ENCODE data around the gene SNAP47.

The SNAP47 gene

DNA sequence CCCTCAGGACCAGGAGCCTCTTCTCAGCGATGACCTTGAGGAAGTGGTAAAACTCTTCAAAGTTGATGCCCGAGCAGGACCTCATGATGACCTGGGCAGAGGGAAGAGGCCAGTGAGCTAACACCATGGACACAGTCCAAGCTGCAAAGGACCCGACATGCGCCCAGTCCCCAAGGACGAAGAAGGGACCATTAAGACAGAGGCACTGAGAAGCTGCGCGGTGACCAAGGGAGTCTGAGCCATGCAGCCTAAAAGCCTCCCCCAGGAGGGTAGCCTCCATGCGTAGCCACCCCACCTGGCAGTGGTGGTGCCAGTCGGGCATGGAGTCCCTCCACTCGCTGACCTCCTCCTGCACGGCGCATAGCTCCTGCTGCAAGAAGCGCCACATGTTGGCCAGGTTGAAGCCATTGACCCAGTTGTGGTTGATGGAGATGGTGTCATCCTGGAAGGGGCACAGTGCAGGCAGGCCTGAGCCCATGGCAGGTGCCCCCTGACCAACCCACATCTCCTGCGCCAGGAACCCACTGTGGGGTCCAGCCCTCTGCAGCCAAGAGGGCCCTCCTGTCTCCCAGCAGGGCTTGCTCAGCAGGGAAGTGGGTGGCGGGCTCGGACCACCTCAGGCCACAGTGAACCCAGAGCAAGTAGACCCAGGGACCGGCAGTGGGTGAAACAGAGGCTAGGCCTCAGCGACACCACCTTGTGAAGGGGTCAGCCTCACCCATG, 2.5 kb upstream of the SNAP47 start:
- DNase-seq: no peak

DNA sequence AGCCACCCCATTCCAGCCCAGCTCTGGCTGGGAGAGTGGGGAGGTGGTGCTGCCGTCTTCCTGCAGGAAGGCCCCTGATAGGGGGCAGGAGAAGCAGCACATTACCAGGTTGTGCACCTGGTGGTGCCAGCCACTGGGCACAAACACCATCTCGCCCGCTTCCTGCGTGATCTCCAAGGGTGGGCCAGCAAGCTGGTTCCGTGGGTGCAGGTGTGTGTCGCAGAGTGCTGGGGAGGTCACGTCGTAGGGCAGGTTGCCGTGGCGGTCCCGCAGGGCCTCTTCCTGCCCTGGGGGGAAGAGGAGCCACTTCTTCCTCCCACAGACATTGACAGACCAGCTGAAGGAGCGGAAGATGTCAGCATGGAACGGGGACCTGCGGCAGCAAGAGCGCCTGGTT, 1.9 kb upstream of the SNAP47 start:
- DNase-seq: no peak

DNA sequence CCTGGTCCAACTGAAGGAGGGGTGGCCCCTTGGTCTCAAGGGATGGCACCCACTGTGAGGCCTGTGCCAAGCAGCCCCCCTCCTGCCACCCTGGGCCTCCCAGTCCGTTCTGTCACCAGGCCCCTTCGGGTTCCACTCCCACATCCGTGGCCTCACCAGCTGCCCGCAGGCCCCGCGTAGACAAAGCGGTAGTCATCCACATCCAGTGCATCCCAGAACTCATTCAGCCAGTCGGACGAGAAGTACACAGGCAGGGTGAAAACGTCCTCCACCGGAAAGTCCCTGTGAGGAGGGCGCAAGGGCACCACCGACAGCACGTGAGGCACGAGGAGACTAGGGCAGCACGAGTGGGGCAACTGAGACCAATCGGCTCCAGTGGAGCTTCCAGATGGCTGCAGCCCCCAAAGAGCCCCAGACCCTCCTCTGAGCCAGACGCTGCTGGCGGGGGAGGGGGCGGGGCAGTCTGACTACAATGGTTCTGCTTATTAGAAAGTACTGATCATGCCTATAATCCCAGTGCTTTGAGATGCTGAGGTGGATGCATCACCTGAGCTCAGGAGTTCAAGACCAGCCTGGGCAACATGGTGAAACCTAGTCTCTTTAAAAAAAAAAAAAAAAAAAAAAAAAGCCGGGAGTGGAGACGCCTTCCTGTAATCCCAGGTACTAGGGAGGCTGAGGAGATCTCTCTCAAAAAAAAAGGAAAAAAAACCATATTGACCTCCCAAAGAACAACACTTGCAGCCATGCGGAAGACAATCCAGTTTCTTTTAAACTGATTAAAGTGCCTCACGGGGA, 1.3 kb upstream of the SNAP47 start:
- no peak for DNase-seq

DNA sequence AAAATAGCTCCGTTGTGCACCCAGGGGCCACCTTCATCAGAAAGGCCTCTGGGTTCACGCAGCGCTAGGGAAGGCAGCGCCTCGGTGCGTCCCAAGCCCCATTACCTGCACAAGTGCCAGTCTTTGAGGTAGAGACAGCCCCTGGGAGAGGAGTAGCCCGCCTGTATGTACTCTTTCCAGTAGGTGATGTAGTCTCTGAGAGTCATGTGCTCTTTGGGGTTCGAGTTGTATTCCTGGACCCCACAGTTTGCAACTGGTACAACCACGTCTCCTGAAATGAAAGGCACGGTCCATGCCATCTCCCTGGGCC, 734 bp upstream of the SNAP47 start:
- DNase-seq: peak; percentile 47

- DNase-seq: peak; percentile 27
Observed at GRCh38 chr1:227735539-227736285, 477 bp downstream of the SNAP47 start.

GRCh38 chr1:227736814-227737432, 1.7 kb downstream of the SNAP47 start:
- no peak for DNase-seq

- DNase-seq: no peak
Observed at GRCh38 chr1:227738820-227739219, 3.6 kb downstream of the SNAP47 start.

- DNase-seq: no peak
Observed at GRCh38 chr1:227739636-227740035, 4.4 kb downstream of the SNAP47 start.

- DNase-seq: no peak
Observed at GRCh38 chr1:227740401-227740960, 5.2 kb downstream of the SNAP47 start.

DNA sequence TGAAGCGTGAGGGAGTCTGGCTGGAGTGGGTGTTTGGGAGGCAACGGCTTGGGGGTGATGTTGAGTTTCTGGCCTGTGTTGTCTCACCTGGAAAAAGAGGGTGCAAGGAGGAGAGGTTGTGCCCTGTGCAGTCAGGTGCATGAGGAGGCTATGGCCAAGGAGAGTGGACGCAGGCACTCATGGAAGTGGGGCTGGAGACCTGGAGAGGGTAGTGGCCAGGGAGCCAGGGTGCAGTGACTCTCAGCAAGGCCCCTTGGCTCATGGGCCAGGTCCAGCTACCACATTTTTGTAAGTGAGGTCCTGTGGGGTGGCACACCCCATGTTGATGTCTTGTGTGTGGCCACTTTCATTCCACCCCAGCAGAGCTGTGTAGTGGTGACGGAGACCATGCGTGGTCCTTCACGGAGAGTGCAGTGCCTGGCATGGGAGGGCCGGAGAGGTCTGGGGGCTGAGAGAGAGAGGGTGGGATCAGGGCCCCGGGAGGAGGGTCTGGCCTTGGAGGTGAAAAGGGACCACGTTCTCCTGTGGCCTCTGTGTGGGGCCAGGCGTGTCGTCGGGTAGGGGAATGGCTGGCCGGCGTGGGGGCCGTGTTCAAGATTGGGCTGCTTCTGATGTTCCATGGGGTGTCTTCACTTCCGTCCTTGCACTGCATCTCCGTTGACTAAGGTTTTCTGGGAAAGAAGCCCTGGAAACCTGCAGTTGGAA, 6.1 kb downstream of the SNAP47 start:
- DNase-seq: no peak

DNA sequence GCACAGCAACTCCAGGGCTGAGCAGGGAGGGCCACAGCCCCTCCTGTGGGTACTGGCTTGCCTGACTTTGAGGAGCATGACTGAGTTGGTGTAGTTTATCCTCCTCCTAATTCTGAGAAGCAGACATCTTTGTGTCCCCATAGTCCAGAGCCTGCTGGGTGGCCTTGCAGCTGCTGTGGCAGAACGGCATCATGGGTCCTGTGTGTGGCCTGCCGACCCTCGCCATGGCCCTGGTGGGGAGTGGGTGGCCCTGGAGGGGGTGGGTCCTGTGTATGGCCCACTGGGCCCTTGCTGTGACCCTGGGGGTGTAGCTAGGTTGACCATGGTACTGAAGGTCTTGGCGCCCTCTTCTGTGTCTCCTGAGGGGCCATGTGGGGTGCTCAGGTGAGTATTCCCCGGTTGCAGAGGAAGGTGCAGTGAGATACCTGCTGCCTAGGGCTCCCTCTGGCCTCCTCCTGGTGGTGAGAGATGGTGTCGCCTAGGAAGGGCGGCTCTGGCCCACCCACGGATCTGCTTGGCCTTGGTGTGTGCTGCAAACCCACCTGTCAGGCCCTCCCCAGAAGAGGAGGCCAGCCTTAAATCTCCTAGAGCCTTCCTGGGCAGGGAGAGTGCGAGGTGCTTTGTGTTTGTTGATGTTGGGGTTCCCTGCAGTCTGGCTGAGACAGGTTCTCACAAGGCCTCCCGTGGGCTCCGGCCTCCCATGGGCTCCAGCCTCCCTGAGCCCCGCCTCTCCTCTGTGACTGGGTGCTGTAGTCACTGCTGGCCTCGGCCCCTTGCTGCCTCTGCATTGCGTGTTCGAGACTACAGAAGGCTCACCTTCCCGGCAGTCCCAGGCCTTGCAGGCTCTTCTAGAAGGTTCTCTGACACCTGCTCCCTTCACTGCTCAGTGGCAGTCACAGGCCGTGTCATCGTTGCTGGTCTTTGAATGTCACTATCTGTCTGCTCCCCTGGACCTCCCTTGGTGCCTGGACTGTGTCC, 7.8 kb downstream of the SNAP47 start:
- no peak for DNase-seq

GRCh38 chr1:227744668-227745067, 9.4 kb downstream of the SNAP47 start:
- peak; percentile 70 for DNase-seq

- DNase-seq: peak; percentile 30
Observed at GRCh38 chr1:227745568-227746265, 10.5 kb downstream of the SNAP47 start.

GRCh38 chr1:227746676-227747075, 11.4 kb downstream of the SNAP47 start:
- no peak for DNase-seq

GRCh38 chr1:227747382-227747781, 12.1 kb downstream of the SNAP47 start:
- DNase-seq: no peak

- no peak for DNase-seq
Observed at GRCh38 chr1:227747948-227748495, 12.8 kb downstream of the SNAP47 start.

GRCh38 chr1:227748496-227749182, 13.4 kb downstream of the SNAP47 start:
- no peak for DNase-seq

- DNase-seq: no peak
Observed at GRCh38 chr1:227749225-227749624, 14.0 kb downstream of the SNAP47 start.

DNA sequence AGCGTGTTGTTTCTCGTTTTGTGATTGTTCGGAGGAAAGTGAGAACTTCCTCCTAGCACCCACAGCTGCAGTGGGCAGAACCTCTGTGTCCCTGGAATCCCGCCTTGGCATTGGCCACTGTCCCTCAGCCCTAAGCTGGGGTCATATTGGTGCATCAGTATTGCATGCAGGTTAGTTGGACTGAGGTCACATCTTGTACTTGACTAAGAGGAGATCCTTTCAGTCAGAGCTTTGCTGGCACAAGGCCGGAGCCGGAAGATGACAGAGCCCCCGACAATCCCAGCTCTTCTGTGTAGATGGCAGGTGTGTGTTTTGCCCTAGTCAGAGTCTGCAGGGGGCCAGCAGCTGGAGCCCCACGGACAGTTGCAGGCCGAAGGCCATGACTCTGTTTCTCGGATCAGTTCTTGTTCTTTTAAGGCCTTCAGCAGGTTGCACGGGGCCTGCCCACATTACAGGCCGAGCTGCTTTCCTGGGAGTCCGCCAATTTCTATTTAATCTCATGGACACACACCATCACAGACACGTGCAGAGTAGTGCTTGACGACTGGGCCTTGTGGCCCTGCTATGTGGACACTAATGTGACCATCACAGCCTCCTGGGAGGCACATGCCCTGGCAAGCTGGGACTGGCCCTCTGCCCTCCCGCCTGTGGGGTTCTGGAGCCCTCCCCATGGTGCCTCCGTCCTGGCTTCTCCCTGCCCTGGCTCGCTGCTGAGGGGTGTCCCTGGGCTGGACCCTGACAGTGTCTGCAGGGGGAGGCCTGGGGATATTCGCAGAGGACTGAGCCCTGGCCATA, 14.9 kb downstream of the SNAP47 start:
- DNase-seq: no peak
